Measurements from ENCODE around the gene ARHGAP8.
"Not testable (repeated sequence)": the region's sequence is repeated elsewhere in the genome, so short reads cannot be mapped to it uniquely, and the experiment has no call there.

The ARHGAP8 gene

DNA sequence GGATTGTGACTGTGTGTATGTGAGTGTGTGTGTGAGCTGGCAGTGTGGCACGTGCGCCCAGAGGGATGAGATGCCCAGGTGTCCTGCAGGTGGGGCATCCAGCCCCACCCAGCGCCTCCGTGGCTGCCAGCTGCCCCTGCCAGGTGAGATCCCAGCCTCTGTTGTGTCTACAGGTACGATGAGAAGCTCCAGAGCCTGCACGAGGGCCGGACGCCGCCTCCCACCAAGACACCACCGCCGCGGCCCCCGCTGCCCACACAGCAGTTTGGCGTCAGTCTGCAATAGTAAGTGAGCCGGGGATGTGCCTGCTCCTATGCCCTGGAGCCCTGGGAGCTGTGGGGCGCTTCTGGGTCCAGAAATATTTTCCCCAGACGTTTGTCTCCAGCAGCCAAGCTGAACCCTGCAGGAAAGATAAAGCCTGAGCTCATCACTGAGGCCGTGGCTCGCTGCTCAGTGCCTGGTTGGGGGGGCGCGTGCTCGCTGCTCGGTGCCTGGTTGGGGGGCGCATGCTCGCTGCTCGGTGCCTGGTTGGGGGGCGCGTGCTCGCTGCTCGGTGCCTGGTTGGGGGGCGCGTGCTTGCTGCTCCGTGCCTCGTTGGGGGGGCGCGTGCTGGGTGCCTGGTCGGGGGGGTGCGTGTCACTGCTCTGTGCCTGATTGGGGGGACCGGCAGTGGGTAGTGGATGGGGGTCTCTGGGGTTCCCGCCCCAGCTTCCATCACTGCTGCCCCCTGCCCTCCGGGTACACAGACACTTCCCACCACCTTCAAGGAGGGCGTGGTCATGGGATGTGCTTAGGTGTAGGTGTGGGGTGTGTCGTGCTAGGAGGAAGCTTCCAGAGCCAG, 73.2 kb downstream of the ARHGAP8 start:
- DNase-seq (ENCODE audit: low spot score), result no peak
- no peak for FAIRE-seq

DNA sequence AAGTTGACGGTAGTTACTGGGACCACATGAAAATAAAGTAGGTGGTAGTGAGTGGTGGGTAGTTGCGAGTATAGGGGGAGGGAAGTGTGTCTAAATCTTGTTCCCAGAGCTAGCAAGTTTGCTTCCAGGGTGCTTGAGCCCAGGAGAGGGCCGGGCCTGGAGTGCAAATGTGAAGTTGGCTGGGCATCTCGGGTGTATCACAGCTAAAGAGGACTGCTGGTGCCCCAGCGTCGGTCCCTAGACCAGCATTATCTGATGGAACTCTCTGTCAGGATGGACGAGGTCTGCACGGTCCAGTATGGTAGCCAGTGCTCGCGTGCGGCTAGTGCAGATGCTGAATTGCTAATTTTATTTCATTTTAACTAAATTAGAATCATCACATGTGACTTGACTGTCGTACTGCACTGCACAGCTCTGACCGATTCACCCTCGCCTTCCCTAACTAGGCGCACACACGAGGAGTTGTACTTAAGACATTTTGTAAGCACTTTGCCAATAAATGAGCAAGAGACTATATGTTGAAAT, 75.4 kb downstream of the ARHGAP8 start:
- FAIRE-seq (no peak), DNase-seq (ENCODE audit: low spot score) (no peak)

DNA sequence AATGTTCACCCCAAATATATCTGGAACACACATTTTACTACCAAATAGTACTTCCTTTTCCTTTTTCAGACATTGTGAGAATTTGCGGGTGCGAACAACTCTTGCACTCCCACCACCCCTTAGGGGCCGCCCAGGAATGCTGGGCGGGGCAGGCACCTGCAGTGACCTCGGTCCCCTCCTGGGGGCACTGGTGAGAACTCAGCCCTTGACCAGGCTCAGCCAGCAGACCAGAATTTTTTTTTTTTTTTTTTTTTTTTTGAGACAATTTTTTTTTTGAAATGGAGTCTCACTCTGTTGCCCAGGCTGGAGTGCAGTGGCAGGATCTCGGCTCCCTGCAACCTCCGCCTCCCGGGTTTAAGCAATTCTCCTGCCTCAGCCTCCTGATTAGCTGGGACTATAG, 75.8 kb downstream of the ARHGAP8 start:
- FAIRE-seq, result no peak
- DNase-seq (ENCODE audit: low spot score), result no peak

DNA sequence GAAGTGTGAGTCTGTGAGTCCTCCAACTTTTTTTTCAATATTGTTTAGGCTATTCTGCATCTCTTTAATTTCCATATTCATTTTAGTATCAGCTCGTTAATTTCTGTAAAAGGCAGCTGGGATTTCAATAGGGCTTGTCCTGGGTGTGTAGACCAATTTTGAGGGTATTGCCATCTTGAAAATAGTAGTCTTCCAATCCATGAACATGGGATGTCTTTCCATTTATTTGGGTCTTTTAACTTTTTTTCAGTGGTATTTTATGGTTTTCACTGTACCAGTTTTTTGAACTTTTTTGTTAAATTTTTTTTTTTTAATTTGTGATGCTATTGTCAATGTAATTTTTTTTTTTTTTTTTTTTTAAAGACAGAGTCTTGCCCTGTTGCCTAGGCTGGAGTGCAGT, 79.5 kb downstream of the ARHGAP8 start:
- DNase-seq (ENCODE audit: low spot score) (no peak), FAIRE-seq (no peak)

DNA sequence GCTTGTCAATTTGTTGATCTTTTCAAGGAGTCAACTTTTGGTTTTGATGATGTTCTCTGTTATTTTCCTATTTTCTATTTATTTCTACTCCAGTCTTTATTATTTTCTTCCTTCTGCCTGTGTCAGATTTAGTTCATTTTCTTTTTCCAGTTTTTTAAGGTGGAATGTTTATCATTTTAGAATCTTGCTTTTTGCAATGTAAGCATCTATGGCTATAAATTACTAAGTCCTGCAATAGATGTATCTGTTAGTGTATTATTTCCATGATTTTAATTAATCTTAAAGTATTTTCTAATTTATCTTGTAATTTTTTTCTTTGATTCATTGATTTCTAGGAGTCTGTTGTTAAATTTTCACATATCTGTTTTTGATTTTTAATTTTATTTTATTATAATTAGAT, 81.7 kb downstream of the ARHGAP8 start:
- DNase-seq (ENCODE audit: low spot score), result no peak
- FAIRE-seq, result no peak

DNA sequence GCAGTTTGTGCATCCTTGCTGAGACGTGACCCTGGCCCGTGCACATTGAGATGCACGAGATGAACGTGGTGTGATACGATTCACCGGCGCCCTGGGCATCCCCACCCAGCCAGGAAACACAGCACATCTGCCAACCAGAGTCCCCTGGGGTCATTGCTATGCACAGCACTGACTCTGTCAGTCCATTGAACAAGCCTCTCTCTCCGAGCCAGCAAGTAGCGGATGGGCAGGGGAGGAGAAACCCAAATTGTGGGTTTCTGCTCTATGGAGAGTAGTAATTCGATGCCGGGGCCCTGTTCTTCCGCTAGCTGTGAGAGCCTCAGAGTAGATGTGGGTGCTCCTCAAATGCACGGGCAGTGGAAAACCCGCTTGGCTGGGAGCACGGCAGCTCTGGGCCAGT, 85.1 kb downstream of the ARHGAP8 start:
- DNase-seq (ENCODE audit: low spot score) (no peak), FAIRE-seq (no peak)

DNA sequence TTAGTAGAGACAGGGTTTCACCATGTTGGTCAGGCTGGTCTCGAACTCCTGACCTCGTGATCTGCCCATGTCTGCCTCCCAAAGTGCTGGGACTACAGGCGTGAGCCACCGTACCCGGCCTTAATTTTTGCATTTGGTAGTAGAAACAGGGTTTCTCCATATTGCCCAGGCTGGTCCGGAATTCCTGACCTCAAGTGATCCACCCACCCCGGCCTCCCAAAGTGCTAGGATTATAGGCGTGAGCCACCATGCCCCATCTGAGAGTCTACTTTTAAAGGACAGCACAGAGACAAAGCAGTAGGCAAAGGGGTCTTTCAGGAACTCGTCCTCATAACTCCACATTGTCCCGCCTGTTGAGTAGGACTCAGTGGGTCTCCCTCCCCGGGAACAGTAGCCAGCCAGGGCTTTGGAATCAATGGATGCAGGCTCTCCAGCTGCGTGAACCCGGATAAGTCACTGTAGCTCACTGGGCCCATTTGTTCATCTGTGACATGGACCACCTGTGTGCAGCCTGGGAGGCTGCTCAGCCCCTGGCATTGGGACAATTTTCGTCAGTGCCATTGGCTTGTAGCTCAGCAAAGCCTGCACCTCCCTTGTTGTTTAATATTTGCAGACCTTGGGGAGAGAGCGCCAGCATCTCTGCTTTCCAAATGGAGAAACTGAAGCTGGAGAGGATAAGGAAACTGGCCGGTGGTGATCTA, 86.1 kb downstream of the ARHGAP8 start:
- FAIRE-seq, result no peak
- no peak for DNase-seq (ENCODE audit: low spot score)

DNA sequence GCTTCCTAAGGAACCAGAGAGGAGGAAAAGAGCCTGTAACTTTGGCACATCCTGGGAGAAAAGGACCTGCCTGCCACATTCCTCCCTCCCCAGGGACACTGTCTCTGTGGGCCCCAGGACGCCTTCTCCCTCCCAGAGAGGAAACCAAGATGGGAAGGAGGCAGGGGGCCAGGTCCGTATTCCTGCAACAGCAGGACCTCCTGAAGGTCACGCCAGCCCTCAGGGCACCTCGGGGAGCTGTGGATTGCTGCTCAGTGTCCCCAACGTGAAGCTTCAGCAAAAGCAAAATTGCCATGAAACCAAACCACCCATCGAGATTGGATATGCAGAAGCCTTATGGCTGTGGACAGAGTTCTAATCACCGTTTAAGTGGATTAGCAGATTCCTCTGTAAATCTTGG, 86.7 kb downstream of the ARHGAP8 start:
- no peak for FAIRE-seq
- DNase-seq (ENCODE audit: low spot score), result no peak

DNA sequence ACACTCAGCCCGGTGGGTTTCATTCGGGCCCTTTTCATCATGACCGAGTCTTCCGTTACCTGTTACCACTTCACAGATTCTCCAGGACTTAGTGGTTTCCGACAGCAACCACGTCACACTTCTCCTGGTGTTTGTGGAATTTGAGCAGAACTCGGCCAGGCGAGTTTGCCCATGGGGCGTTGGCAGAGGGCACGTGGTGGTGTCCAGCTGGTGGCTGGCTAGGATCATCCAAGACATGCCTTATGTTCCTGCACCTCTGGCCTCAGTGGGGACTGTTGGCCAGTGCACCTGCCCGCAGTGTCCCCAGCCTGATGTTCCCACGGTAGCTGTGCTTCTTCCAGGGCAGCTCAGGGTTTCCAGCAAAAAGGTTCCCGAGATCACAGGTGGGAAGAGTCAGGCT, 87.3 kb downstream of the ARHGAP8 start:
- DNase-seq (ENCODE audit: low spot score) (no peak), FAIRE-seq (no peak)

DNA sequence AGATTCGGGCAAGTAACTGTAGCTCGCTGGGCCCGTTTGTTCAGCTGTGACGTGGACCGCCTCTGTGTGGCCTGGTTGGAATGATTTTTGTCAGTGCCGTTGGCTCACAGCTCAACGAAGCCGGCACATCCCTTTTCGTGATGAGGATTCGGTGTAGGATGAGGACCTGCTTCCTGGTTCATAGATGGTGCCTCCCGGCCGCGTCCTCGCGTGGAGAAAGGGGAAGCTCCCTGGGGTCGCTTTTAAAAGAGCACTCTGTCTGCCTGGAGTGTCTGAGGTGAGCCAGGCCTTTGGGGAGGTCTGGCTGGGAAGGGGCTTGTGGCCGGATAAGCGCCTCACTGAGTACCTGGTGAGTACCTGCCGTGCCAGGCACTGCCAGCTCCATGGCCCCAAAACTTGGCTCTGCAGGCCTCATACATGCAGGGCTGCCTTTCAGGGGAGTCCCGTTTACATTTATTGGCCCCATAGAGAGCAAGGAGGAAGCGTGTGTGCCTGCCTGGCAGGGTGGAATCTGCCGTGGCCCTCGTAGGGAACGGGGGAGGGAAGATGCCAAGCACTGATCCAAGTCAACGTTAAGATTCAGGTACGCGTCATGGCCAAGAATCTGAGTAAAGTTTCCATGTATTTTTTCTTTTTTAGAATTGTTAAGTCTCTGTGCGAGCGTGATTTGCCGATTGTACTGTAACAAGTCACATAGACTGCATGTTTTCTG, 88.4 kb downstream of the ARHGAP8 start:
- no peak for FAIRE-seq
- DNase-seq (ENCODE audit: low spot score), result no peak

DNA sequence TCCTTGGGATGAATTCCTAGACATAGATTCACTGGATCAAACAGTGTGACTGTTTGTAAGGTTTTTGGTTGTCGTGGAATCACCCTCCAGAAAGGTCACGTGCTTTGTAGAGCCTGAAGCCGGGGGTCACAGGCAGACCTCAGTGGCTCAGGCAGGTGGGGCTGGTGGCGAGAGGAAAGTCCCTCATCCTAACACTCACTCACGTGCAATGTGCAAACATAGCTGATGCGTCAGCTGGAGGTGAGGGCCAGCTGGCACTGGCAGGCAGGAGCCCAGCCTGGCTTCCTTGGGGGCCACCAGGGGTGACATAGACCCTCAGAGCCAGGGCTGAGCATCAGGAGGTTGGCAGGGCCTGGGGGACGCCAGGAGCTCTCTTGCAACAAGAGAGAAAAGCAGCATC, 90.0 kb downstream of the ARHGAP8 start:
- no peak for FAIRE-seq

DNA sequence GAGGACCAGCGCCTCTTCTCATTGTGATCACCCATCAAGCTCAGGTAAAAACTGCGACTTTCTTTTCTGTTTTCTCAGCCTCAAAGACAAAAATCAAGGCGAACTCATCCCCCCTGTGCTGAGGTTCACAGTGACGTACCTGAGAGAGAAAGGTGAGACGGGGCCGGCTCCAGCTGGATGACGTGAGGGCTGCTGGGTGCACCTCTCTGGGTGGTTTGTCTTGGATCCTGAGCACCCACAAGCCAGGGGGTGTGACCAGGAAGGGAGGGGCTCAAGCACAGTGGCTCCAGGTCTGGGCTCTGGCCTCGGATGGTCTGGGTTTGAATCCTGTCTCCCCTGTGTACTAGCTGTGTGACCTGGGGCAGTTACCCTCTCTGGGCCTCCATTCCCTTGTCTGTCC, 92.8 kb downstream of the ARHGAP8 start:
- DNase-seq (ENCODE audit: low spot score) (no peak), FAIRE-seq (no peak)

More for the DNA sequence above, 90.0 kb downstream of the ARHGAP8 start:
- no peak for DNase-seq (ENCODE audit: low spot score)

DNA sequence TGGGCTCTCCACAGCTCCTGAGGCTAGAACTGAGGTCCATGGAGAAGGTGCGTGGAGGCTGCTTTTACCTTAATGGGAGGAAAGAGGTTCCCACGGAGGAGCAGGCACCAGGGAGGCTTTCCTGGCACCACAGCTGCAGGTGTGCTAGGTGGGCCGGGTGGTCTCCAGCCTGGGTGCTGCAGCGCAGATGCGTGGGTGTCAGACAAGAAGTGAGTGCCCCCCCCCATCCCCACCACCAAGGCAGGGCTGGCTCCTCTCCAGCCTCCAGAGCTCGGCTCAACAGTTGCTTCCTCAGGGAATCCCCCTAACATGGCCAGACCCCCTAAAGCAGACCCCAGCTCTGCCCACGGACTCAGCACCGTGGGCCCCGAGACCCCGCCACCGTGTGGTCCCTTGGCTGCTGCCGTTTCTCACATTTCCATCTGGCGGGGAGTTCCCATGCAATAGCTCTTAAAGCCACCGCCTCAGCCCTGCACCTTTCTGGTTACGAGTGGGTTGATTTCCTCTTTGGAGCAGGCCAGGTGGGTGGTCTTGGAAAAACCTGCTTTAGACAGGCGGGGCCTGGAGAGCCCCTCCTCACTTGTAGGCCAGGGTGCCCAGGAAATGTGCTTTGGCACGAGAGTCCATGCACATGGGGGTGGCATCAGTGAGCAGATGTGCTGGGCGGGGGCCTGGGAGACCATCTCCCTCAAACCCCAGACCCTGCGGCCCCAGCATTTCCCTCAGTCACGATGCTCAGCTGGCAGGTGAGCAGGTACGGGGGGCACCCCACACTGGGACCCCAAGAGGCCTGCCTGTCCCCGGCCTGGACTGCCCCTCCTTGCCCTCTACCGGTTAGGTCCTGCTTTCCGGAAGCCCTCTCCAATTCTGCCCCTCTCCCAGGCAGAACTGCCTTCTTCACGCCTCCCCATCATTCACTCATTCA, 93.7 kb downstream of the ARHGAP8 start:
- DNase-seq (ENCODE audit: low spot score) (no peak), FAIRE-seq (no peak)

DNA sequence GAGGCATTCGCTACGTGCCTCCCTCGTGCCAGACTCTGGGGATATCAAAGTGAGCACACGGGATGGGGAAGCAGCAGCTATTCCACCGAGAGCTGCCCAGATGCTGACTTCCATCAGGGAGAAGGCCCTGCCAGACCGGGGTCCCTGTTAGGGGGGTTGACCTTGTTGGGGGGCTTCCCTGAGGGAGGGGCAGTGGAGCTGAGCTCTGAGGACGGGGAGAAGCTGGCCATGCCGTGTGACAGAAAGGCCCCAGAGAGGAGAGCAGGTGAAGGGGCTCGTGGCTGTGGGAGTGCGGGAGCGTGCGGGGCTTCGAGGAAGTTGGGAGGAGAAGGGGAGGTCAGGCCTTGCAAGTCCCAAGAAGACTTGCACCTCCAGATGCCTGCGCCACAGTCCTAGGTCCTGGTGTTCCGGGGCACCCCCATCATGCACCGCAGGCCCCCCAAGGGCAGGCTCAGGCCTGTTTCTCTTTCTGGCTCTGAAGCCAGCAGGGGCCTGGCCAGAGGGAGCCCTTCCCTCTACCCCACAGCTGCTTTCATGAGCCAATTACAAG, 94.4 kb downstream of the ARHGAP8 start:
- FAIRE-seq, result no peak
- DNase-seq (ENCODE audit: low spot score), result no peak

DNA sequence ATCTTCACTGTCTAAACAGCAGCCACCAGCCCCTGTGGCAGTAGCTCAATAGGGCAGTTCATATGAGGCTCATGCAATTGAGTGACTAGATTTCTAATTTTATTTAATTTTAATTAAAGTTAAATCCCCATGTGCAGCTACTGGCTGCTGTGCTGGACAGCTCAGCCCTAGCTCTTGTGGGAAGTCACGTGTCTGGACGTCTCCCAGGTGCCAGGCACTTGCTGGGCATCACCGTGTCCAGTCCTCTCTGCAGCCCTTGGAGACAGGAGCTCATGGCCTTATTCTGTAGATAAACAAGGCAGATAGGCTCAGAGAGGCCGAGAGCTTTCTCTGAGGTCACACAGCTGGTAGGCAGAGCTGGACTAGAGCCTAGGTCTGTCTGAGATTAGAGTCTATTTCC, 95.0 kb downstream of the ARHGAP8 start:
- FAIRE-seq (no peak), DNase-seq (ENCODE audit: low spot score) (no peak)

DNA sequence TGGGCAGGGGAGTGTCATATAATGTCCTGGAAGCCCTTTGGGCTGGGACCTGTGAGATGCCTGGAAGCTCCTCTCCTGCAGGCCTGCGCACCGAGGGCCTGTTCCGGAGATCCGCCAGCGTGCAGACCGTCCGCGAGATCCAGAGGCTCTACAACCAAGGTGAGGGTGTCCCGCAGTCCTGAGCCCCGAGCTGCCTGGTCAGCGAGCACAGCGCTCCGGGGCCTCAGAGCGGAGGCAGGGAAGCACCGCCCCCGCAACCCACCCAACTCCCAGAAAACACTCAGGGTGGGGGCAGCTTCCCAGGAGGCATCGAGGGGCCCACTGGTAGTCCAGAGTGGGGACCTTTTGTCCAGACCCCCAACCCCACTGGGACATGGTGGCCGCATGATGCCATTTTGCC, 95.5 kb downstream of the ARHGAP8 start:
- no peak for FAIRE-seq
- no peak for DNase-seq (ENCODE audit: low spot score)

DNA sequence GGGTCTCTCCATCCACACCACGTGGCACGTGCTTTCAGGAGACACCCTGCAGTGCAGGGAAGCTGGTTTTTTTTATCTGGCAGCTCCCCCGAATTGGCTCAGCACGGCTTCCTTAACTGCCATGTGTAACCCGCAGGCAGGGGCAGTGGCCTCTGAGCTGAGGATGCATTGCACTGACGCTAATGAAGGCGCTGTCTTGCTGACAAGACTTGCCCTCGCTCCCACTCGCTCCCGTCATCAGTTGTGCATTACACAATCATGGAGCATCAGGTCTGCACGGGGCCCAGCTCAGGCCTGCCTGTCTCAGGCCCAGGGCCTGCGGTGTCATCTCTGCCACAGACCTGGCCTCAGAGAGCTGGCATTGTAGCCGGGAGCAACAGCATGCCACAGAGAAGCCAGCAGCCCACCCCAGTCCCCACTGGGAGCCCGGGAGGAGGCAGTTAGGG, 95.9 kb downstream of the ARHGAP8 start:
- FAIRE-seq (no peak), DNase-seq (ENCODE audit: low spot score) (no peak)

DNA sequence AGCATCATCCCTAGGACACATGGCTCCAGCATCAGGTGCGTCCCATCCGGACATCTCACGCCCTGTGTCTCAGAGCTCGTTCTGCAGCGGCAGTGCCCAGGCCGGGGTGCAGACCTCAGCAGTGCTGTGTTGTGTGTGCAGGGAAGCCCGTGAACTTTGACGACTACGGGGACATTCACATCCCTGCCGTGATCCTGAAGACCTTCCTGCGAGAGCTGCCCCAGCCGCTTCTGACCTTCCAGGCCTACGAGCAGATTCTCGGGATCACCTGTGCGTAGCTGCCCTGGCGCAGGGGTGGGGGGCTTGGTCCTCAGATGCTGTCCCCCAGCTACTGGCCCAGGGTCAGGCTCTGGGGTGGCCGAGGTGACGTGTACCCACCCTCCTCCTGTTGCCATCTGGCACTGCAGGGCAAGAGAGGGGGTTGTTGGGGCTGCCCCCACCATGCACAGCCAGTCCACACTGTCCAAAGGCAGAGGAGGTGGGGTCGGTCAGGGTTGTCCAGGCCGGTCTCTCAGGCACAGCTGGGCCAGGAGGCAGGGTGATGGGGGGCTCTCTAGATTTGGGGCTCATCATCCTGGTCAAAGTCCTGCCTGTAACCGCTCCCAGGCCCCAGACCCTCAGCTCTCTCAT, 96.5 kb downstream of the ARHGAP8 start:
- FAIRE-seq (no peak), DNase-seq (ENCODE audit: low spot score) (no peak)

DNA sequence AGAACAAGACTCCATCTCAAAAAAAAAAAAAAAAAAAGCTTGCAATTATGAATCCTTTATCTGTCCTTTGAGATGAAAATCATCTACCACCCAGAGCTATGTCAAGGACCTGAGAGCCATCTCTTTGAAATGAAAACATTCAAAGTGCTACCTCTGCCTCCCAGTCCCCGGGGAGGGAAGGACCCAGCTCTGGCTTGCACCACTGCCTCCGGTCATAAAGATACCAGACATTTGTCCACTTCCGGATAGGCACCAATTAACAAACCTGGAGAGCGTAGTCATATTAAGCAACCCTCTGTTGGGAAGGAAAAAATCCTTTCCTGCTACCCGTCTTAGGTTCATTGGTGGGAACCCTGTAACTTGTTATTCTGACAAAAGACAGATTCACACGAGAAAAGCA, 98.6 kb downstream of the ARHGAP8 start:
- FAIRE-seq (no peak), DNase-seq (ENCODE audit: low spot score) (no peak)

DNA sequence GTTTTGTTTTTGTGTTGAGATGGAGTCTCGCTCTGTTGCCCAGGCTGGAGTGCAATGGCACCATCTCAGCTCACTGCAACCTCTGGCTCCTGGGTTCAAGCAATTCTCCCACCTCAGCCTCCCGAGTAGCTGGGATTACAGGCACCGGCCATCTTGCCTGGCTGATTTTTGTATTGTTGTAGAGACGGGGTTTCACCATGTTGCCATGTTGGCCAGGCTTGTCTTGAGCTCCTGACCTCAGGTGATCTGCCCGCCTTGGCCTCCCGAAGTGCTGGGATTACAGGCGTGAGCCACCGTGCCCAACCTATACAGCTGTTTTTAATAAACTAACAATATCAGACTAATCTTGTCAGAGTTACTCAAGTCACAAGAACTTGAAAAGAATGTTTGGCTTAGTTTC, 102.3 kb downstream of the ARHGAP8 start:
- FAIRE-seq, result not testable (repeated sequence)

More for the DNA sequence above, 102.3 kb downstream of the ARHGAP8 start:
- not testable (repeated sequence) for DNase-seq (ENCODE audit: low spot score)

Measured in RCC 7860 (cell line).